Suprapubic skin (tissue), 4 donors: ENCODE data around the gene SERTAD2. TPM values are rescaled to one million over a fixed set of nuclear protein-coding genes. Genes with fewer than 3 reads are reported as not detected.

Experiments
- DNase-seq, 2 donors: peaks; one replicate each; pipeline ENCODE4 v3.0.0-alpha.2; 2019; ENCODE audit warnings: low spot score in 2 of 2
- H3K27ac ChIP-seq: fragments of 200-600 bp; sonication (generic); one replicate; pipeline ENCODE4 v1.5.1; 2019
- H3K27me3 ChIP-seq: fragments of 200-600 bp; sonication (generic); one replicate; pipeline ENCODE4 v1.5.1; 2019
- H3K36me3 ChIP-seq: fragments of 200-600 bp; sonication (generic); one replicate; pipeline ENCODE4 v1.5.1; 2019
- H3K4me1 ChIP-seq: fragments of 200-600 bp; sonication (generic); one replicate; pipeline ENCODE4 v1.5.1; 2019
- H3K4me3 ChIP-seq: fragments of 200-600 bp; sonication (generic); one replicate; pipeline ENCODE4 v1.5.1; 2019; ENCODE audit warnings: mild to moderate bottlenecking
- H3K9me3 ChIP-seq: fragments of 200-600 bp; sonication (generic); one replicate; pipeline ENCODE4 v1.5.1; 2019
- EP300 ChIP-seq: sonication (generic); formaldehyde crosslinking; IDR thresholded peaks from one replicate; pipeline ENCODE4 v1.6.1; 2017; ENCODE audit warnings: antibody characterized with exemption
- POLR2A ChIP-seq, 2 donors: fragments of 450-650 bp; IDR thresholded peaks; one replicate each; pipeline ENCODE4 v1.6.1; 2017; ENCODE audit warnings: antibody characterized with exemption in 2 of 2, mild to moderate bottlenecking in 2 of 2, moderate library complexity in 2 of 2
- POLR2AphosphoS5 ChIP-seq, 3 donors: sonication (generic); formaldehyde crosslinking; IDR thresholded peaks; one replicate each; pipeline ENCODE4 v1.6.1; 2017; ENCODE audit warnings: antibody characterized with exemption in 3 of 3
- WGBS: methylation state at CpG from one replicate; pipeline ENCODE4 v1.1.5; 2018; 5-methylcytosine and 5-hydroxymethylcytosine counted together
- total RNA-seq, 4 donors: library from RNA; depleted of rRNA; stranded (reverse); fragments of >200 nt; gene quantifications; one replicate each; pipeline ENCODE4 v1.1.0, GENCODE V29; 2016
- TF ChIP-seq, protein P1 (sequence below), 2 donors: fragments of 200-600 bp in 1 of 2; fragments of 450-650 bp in 1 of 2; sonication (generic) in 1 of 2; IDR thresholded peaks; one replicate each; pipeline ENCODE4 v1.5.1; 2016 to 2019; ENCODE audit warnings: antibody characterized with exemption in 2 of 2, mild to moderate bottlenecking in 1 of 2, moderate library complexity in 1 of 2

The SERTAD2 gene
- total RNA-seq, 4 donors from 2014 or later: 23.7 to 36.4 (median 30.9) TPM

DNA sequence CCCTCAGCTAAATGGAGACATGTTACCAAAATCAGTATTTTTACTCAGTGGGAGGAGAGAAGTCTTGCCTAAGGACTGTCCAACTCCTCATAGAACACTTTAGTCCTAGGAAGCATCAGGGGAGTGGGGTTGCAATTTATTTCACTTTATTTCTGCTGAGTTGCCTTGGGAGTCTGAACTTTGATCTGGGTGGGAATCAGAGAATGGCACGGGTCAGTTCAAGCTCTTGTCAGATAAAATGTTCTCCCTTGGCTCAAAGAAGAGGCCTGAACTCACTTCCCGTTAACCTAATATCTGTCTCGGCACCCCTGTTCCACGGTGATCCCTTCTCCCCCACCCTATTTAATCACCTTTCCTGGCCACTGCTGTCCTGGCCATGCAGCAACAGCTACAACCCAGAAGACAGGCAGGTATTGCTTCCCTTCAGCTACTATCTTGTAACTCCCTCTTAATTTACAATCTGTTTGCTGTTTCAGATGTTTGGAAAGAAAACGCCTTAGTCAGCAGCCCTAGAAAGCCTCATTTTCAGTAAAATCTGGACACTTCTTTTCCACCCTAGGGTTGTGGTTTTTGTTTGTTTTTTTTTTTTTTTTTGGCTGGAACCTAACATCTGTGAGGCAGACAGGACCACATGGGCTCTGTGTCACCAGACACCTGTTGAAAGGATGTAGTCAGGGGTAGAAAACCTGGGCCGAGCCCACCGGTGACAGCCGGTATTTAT is 52.5 kb downstream of the SERTAD2 start:
- H3K4me3 ChIP-seq: no peak overlapping the region
- WGBS: 59% methylated on average over 8 of the region's 8 CpGs
- H3K4me1 ChIP-seq: peaks cover 30% of the 10 kb centered on the region
- no peaks in the 10 kb centered on the region for H3K27me3 ChIP-seq
- no peaks in the 10 kb centered on the region for H3K36me3 ChIP-seq
- no peak for DNase-seq
- TF ChIP-seq POLR2AphosphoS5 (IDR thresholded peaks at IDR 0.05) (no peak), POLR2A (IDR thresholded peaks at IDR 0.05) (no peak), EP300 (no peak)
- TF ChIP-seq, protein P1, sequence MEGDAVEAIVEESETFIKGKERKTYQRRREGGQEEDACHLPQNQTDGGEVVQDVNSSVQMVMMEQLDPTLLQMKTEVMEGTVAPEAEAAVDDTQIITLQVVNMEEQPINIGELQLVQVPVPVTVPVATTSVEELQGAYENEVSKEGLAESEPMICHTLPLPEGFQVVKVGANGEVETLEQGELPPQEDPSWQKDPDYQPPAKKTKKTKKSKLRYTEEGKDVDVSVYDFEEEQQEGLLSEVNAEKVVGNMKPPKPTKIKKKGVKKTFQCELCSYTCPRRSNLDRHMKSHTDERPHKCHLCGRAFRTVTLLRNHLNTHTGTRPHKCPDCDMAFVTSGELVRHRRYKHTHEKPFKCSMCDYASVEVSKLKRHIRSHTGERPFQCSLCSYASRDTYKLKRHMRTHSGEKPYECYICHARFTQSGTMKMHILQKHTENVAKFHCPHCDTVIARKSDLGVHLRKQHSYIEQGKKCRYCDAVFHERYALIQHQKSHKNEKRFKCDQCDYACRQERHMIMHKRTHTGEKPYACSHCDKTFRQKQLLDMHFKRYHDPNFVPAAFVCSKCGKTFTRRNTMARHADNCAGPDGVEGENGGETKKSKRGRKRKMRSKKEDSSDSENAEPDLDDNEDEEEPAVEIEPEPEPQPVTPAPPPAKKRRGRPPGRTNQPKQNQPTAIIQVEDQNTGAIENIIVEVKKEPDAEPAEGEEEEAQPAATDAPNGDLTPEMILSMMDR (IDR thresholded peaks at IDR 0.05): no peak
- H3K27ac ChIP-seq: no peak overlapping the region
- H3K9me3 ChIP-seq: no peaks in the 10 kb centered on the region

DNA sequence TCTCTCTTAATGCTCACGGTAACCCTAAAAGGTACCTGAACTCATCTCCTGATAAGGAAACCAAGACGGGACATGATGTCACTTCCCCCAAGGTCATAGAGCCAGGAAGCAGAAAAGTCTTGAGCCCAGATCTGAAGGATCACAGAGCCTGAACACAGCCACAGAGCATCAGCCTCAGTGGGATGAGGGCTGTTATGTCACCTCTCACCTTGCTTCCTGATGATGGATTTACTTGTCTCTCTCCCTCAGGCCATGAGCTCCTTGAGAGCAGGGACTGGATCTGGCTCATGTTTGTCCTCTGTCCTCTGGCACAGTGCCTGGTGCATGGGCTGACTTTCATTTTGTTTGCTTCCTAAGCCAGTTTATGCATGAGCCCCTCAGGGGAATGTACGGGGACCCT is 54.2 kb downstream of the SERTAD2 start:
- H3K36me3 ChIP-seq: no peaks in the 10 kb centered on the region
- no peaks in the 10 kb centered on the region for H3K27me3 ChIP-seq
- TF ChIP-seq, protein P1 (IDR thresholded peaks at IDR 0.05): no peak
- TF ChIP-seq POLR2AphosphoS5 (IDR thresholded peaks at IDR 0.05) (no peak), POLR2A (IDR thresholded peaks at IDR 0.05) (no peak), EP300 (no peak)
- no peak overlapping the region for H3K4me3 ChIP-seq
- peaks cover 28% of the 10 kb centered on the region for H3K4me1 ChIP-seq
- H3K9me3 ChIP-seq: no peaks in the 10 kb centered on the region
- WGBS: 39% methylated on average over 3 of the region's 3 CpGs
- no peak overlapping the region for H3K27ac ChIP-seq
- no peak for DNase-seq

DNA sequence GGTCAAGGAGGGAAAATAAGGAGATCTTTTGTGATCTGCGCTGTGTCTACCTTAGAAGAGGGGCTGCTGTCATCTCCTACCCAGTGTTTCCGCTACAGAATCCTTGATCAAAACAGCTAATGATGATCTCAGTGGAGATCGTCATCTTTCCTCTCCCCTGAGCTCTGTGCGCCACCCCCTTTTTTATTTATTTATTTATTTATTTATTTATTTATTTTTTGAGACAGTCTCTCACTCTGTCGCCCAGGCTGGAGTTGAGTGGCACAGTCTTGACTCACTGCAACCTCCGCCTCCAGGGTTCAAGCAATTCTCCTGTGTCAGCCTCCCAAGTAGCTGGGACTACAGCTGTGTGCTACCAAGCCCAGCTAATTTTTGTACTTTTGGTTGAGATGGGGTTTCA is 55.5 kb downstream of the SERTAD2 start:
- no peak for DNase-seq
- H3K4me3 ChIP-seq: no peak overlapping the region
- H3K36me3 ChIP-seq: no peaks in the 10 kb centered on the region
- no peak overlapping the region for H3K27ac ChIP-seq
- H3K27me3 ChIP-seq: no peaks in the 10 kb centered on the region
- H3K4me1 ChIP-seq: peaks cover 31% of the 10 kb centered on the region
- TF ChIP-seq POLR2A (IDR thresholded peaks at IDR 0.05): no peak
- TF ChIP-seq, protein P1 (IDR thresholded peaks at IDR 0.05): no peak
- no peak for TF ChIP-seq EP300
- TF ChIP-seq POLR2AphosphoS5 (IDR thresholded peaks at IDR 0.05): no peak
- no peaks in the 10 kb centered on the region for H3K9me3 ChIP-seq
- WGBS: 92% methylated on average over 6 of the region's 6 CpGs

DNA sequence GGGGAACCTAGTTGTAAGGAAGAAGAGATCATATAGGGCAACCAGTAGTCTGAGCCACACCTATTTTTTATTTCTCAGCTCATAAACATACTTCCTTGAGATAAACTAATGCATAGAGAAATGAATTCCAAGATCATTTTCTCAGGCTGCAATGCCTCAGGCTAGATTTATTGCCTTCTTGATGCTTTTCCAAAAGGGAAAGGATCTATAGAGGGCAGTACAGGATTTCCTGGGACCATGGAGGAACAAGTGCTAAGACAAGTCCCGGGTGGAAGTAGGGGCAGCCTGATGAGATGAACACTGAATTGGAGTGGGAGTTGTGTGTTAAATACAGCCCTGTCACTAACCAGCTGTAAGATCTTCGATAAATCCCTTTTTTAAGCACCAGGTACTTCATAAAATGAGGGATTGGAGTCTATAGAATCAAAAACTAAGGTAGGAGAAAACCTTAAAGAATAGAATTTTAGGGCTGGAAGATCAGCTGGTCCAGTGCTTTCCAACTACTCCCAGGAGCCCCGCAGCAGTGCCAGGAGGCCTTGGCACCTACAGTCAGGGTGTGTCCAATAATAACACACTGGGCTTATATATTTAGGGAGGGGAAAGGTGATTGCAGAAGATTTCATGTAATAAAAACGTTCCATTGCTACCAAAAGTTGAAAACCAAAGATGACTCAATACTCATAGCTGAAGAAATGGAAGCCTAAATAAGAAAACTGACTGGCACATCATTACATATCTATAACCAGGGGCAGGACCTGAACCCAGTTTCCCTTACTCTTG is 58.1 kb downstream of the SERTAD2 start:
- no peak for DNase-seq
- no peaks in the 10 kb centered on the region for H3K27me3 ChIP-seq
- WGBS: 31% methylated on average over 4 of the region's 4 CpGs
- H3K4me3 ChIP-seq: no peak overlapping the region
- H3K36me3 ChIP-seq: peaks cover 14% of the 10 kb centered on the region
- TF ChIP-seq EP300: no peak
- TF ChIP-seq, protein P1 (IDR thresholded peaks at IDR 0.05): no peak
- no peak for TF ChIP-seq POLR2AphosphoS5 (IDR thresholded peaks at IDR 0.05)
- no peak for TF ChIP-seq POLR2A (IDR thresholded peaks at IDR 0.05)
- no peak overlapping the region for H3K27ac ChIP-seq
- no peaks in the 10 kb centered on the region for H3K9me3 ChIP-seq
- H3K4me1 ChIP-seq: peaks cover 31% of the 10 kb centered on the region

DNA sequence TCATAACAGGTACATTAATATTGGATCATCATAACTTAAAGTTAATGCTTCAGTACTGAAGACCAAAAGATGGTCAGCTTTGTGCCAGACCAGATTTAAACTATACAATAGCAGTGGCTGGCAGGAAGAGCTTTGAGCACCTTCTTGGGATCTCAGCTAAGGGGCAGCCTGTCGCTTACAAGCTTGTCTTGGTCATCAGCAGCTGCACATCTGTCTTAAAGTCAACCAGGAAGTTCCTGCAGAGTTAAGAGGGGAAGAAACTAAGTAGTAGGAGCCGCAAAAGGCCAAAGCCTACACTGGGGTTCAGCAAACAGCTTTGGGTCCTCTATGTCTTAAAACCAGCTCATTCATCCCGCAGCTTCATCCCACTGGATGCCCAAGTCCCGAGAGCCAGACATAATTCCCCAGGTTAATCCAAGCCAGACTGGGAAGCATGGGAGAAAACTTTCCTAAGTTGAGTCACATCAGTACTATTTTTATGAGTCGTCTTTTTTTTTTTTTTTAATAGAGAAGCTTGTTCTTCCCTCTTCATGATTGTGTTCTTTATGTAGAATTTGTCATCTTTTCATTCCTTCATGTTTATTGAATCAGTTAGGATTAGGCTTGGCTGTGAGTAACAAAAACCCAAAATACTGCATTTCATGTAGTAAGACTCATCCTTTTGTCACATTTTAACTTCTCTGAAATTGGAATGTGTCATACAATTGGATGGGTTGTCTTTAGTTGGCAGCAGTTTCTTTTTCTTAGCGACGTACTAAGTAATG is 59.3 kb downstream of the SERTAD2 start:
- H3K27ac ChIP-seq: no peak overlapping the region
- WGBS: 62% methylated on average over 7 of the region's 7 CpGs

More for the DNA sequence above, 59.3 kb downstream of the SERTAD2 start:
- DNase-seq: no peak
- Histone ChIP-seq H3K4me1 (peaks cover 24% of the 10 kb centered on the region), H3K27me3 (no peaks in the 10 kb centered on the region), H3K4me3 (no peak overlapping the region), H3K9me3 (no peaks in the 10 kb centered on the region), H3K36me3 (peaks cover 22% of the 10 kb centered on the region)
- TF ChIP-seq POLR2A (IDR thresholded peaks at IDR 0.05) (no peak), EP300 (no peak), POLR2AphosphoS5 (IDR thresholded peaks at IDR 0.05) (no peak)
- TF ChIP-seq, protein P1 (IDR thresholded peaks at IDR 0.05): no peak
